Stimulated activated CD4-positive, alpha-beta T cell treated with anti-CD3 and anti-CD28 coated beads, Interleukin-12 subunit alpha, Interleukin-12 subunit beta, amount 100 ng/mL, for 4 hours (primary cell): ENCODE results near the gene GADD45GIP1.
A peak's percentile ranks its signal among the peaks of the same experiment; 100 is the strongest.
"Not testable (repeated sequence)": the region's sequence is repeated elsewhere in the genome, so short reads cannot be mapped to it uniquely, and the experiment has no call there.

Source experiments
- DNase-seq: peaks from one replicate; pipeline ENCODE4 v3.0.0-alpha.2; 2020

The GADD45GIP1 gene

DNA sequence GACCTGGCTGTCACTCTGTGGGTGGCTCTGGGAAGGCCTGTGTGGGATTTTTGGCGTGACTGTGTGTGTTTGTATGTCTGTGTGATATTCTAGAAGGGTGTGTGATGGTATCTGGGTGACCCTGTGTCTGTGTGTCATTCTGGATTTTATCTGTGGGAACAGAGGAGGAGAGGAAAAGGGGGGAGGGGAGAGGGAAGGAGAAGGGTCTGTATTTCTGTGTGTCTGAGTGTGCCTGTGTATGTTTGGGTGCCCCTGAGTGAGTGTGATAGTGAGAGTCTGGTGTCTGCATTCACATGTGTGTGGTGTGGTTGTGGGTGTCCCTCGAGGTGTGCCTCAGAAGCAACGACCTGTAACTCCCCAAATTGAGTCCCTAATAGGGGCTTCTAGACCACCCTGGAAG, 30.2 kb upstream of the GADD45GIP1 start:
- no peak for DNase-seq

DNA sequence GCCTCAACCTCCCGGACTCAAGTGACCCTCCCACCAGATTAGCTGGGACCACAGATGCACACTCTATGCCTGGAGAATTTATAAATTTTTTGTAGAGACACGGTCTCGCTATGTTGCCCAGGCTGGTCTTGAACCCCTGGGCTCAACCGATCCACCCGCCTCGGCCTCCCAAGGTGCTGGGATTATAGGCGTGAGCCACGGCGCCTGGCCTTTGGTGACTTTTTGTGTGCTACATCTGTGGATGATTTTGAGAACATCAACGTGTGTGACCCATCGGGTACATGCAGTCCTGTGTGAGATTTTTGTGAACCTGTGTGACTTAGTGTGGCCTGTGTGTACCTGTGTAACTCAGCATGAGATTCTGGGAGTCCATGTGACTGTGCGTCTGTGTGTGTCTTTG, 29.7 kb upstream of the GADD45GIP1 start:
- DNase-seq = no peak

DNA sequence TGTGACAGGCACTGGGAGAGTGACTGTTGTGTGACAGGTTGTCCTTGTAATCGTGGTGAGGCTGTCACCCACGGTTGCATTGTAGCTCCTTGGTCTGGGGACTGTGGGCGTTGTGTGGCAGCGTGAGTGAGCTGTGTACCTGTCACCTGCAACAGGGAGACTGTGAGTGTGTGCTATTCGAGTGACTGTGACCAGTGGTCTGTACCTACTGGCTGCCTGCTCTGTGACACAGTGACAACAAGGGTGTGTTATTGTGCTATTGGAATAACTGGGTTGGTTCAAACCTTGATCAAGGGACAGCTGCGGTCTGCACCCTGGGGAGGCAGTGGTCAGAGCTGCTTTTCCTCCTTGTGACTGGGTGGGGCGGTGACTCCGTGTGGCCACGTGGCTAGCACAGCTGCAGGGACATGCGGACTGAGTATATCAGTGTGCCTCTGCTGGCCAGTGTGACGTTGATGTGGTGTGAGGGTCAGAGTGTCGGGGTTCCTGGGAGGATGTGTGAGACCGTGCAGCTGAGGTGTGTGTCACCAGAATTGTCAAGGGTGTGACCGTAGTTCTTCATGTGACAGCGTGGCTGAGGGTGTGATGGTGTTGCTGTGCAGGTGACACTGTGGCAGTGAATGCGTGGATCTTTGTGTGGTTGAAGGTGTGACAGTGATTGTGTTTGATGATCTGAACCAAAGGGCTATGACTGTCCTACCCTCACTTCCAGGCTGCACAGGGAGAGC, 28.2 kb upstream of the GADD45GIP1 start:
- DNase-seq = no peak

DNA sequence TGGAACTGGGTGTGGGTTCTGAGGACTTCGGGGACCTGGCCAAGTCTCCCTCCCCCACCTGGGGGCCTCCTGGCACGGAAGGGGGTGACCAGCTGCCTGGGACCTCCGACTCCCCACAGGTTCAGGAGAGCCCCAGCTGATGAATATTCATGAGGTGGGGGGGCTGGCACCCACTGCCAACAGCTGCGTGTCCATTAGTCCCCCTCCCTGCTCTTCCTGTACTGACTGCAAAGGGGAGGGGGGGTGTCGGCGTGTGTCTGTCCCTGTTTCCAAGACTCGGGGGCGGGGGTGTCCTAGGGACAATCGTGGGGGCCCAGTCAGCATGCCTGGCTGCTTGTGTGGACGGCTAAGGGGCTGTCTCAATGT, 27.6 kb upstream of the GADD45GIP1 start:
- DNase-seq = no peak

DNA sequence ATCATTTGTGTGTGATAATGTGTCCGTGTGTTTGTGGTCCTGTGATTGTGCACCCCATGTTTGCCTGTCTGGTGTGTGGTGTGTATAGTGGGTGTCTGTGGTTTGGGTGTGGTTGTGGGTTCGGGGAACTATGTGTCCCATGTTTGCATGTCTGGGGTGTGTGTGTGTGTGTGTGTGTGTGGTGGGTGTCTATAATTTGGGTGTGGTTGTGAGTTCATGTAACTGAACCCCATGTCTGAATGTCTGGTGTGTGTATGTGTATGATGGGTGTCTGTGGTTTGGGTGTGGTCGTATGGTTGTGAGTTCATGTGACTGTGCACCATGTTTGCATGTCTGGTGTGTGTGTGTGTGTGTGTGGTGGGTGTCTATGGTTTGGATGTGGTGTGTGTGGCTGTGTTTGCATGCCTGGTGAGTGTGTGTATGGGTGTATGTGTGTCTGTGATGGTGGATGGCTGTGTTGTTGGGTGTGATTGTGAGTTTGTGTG, 27.2 kb upstream of the GADD45GIP1 start:
- no peak for DNase-seq

DNA sequence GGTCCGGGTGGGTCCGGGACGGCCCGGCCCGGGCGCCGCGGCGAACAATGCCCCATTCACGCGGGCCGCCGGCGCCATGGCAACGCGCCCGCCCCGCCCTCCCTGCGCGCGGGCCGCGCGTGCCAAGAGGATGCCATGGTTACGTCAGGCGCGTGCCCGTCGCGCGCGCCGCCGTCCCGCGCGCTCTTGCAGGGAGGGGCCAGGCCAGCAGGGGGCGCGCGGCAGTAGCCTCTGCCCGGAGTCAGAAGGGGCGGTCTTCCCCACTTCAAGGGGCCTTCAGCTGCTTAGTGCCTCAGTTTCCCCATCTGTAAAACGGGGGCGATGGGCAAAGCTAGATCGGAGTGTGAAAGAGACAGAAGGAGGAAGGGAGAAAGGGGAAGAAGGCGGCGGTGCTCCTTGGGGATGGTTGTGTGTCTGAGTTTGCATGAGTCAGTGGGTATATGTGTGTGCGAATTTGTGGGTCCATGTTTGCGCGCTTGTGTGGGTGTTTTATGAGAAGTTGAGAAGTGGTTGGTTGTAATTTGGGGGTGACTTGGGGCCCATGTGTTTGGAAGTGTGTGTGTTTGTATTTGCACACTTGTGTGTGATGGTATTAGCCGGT, 26.6 kb upstream of the GADD45GIP1 start:
- peak; percentile 83 for DNase-seq

DNA sequence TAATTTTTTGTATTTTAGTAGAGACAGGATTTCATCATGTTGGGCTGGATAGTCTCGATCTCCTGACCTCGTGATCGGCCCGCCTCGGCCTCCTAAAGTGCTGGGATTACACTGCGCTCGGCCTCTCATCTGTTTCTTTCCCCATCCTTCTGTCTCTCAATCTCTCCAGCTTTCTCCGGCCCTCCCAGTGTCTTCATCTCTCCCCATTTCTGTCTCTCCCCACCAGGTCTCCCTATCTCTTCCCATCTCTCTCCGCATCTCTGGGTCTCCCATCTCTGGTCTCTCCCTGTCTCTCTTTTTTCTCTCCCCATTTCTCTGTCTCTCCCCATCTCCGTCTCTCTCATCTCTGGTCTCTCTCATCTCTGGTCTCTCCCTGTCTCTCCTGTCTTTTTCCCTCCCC, 26.1 kb upstream of the GADD45GIP1 start:
- no peak for DNase-seq

DNA sequence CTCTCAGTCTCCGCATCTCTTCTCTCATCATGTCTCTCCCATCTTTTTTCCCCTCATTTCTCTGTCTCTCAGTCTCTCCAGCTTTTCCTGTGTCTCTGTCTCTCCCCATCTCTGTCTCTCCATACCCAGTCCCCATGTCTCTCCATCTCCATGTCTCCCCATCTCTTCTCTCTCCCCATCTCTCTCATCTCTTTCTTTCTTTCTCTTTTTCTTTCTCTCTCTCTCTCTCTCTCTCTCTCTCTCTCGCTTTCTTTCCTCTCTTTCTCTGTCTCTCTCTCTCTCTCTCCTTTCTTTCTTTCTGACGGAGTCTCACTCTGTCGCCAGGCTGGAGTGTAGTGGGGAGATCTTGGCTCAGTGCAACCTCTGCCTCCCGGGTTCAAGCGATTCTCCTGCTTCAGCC, 25.6 kb upstream of the GADD45GIP1 start:
- DNase-seq = no peak

DNA sequence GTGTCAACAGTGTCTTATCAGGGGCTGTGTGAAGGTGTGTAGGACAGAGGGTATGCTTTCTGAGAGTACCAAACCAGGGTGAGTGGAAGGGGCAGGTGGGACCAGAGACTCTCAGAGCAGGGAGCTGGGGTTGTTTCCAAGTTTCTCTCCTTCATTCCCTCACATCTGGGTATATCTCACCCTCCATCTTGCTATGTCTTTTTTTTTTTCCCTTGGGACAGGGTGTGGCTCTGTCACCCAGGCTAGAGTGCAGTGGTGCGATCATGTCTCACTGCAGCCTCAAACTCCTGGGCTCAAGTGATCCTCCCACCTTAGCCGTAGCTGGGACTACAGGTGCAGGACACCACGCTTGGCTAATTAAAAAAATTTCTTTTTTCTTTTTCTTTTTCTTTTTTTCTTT, 23.0 kb upstream of the GADD45GIP1 start:
- DNase-seq = no peak

DNA sequence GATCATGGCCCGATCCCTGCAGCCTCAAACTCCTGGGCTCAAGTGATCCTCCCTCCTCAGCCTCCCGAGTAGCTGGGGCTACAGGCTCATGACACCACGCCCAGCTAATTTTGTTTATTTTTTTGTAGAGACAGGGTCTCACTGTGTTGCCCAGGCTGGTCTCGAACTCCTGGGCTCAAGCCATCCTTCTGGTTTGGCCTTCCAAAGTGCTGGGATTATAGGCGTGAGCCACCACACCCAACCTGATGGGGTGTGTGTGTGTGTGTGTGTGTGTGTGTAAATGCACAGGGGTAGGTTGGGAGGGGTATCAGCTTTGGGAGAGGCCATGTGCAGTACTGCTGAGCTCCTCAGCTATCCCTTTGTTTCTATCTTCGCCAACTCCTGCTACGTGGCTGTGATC, 19.1 kb upstream of the GADD45GIP1 start:
- not testable (repeated sequence) for DNase-seq

DNA sequence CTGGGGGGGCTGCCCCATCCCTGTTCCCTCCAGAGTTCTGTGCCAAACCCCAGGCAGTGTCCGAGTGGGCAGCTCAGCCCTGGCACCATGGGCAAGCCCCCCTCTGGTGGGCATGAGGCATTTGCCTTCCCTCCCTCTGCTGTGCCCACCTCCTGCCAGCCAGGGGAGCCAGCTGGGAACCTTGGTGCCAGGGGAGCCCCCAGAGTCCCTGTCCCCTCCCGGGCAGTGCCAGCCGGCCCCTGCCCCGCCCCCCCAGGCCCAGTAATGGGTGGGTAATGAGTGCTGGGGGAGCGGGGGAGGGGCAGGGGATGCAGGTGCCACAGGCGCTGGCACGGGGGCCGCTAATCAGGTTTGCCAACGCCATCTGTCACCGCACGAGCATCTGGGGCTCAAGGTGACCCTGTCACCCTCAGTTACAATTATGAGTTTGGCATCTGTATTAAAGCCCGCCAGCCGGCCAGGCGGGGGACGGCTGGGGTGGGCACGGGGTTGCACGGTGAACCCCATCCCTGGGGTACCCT, 18.3 kb upstream of the GADD45GIP1 start:
- no peak for DNase-seq

DNA sequence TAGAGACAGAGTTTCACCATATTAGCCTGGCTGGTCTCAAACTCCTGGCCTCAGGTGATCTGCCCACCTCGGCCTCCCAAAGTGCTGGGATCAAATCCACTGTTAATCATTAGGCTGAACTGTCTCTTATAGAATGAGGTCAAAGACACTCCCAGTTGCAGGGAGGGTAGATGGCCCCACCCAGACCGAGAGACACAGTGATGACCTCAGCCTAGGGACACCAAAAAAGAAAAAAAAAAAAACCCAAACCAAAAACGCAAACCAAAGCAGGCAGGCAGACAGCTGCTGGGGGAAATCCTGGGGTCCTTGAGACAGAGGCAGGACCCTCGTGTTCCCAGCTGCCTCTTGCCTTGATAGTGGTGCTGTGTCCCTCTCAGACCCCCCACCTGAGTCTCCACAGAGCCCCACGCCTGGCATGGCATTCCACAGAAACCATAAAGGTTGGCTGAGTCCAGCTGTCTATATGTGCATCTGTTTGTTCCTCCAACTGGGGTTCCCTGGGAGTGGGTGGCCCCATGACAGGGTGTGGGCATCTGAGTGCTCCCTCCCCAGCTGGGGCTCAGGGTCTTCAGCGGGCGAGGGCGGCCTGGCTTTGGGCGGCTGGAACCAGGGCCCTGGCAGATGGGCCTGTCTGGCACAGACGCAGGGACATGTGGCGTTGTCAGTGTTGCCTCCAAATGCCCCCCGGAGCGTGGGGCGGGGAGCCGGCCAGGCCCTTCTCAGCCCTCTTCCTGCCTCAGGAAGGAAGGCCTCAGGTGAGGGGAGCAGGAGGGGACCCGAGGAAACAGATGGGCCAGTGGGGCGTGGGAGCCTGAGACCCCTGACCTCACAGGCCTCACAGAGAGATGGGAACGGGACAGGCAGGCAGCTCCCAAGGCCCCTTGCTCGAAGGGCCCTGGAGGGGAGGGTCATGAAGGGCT, 17.5 kb upstream of the GADD45GIP1 start:
- no peak for DNase-seq

DNA sequence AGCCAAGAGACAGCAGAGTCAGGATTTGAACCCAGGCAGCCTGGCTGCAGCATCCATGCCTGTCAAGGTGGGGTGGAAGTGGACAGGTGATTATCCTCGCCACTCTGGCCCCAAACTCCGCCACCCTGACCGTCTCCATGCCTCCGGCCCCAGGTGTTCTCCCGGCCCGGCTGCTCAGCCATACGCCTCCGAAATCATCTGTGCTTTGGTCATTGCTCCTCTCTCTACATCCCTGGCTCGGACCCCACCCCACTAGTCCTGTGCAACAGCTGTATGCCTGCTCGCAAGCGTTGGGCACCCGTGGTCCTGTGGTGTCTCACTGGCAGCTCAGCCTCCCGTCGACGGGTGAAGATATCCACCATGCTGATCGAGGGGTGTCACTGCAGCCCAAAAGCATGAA, 16.2 kb upstream of the GADD45GIP1 start:
- no peak for DNase-seq

DNA sequence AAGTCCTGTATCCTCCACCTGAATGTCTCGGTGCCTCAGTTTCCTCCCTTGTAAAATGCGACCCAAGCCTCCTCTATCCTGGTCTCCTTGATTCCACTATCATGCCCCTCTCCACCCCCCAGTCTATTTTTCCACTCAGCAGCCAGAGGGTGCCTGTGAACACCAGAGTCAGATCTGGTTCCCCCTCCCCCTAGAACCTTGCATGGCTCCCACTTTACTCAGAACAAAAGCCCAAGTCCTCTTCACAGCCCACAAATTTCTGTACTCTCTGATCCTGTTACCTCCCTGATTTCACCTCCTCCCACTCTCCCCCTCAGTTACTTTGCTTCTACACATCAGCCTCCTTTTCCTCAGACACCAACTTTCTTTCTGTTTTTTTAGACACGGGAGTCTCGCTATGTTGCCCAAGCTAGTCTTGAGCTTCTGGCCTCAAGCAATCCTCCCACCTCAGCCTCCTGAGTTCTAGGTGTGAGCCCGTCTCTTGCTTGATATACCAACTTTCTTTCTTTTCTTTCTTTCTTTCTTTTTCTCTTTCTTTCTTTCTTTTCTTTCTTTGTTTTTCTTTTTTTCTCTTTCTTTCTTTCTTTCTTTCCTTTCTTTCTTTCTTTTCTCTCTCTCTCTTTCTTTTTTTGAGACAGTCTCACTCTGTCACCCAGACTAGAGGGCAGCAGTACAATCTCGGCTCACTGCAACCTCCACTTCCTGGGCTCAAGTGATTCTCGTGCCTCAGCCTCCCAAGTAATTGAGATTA, 13.2 kb upstream of the GADD45GIP1 start:
- DNase-seq = no peak

DNA sequence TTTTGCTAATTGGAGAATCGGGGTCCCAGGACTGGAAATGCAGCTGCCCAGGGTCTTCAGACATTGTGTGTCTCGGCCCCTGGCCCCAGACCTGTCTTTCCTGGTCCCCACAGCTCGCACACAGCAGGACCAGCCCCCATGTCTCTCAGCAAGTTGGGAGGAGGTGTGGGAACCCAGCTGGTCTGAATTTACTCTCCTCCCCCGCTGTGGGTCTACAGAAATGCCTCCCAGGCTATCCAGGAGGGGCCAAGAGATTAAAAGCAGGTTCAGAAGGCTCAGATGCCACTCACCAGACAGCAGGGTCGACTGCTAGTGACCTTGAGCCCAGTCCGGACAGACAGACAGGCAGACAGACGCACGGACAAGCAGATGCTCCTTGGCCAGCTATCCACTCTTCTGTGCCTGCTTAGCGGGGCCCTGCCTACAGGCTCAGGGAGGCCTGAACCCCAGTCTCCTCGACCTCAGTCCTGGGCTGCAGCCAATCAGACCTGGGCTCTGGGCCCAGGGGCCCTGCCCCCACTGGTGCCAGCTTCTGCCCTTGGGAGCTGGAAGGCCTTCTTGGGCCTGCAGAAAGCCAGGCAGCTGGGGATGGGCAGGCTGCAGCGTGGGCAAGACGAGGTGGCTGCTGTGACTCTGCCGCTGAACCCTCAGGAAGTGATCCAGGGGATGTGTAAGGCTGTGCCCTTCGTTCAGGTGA, 12.4 kb upstream of the GADD45GIP1 start, which contains the start of gene DAND5:
Gene DAND5, plus strand, starts transcription at position 285 of the 697 bp plus-strand sequence. Its CDS starts 85 bp downstream, at position 370.
- DNase-seq = no peak

DNA sequence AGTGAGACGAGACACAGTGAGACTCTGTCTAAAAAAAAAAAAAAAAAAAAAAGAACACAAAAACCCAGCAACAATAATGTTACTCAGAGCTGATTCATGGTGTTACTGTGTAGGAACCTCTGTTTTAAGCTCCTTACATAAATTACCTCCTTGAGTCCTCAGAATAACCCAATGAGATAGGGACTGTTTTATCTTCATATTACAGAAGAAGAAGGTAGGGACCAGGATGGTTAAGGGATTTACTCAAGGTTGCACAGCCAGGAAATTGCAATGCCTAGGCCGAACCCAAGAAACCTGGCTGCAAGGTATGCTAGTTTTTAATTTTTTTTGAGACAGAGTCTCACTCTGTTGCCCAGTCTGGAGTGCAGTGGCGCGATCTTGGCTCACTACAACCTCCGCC, 10.9 kb upstream of the GADD45GIP1 start:
- no peak for DNase-seq

DNA sequence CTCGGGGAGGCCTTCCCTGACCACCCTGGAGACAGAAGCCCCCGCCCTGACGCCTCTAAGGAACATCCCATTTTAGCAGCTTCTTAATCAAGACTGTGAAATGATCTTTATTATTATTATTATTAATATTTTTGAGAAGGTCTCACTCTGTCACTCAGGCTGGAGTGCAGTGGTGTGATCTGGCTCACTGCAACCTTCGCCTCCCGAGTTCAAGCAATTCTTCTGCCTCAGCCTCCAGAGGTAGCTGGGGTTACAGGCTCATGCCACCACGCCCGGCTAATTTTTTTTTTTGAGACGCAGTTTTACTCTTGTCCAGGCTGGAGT, 8.8 kb upstream of the GADD45GIP1 start:
- DNase-seq = no peak

DNA sequence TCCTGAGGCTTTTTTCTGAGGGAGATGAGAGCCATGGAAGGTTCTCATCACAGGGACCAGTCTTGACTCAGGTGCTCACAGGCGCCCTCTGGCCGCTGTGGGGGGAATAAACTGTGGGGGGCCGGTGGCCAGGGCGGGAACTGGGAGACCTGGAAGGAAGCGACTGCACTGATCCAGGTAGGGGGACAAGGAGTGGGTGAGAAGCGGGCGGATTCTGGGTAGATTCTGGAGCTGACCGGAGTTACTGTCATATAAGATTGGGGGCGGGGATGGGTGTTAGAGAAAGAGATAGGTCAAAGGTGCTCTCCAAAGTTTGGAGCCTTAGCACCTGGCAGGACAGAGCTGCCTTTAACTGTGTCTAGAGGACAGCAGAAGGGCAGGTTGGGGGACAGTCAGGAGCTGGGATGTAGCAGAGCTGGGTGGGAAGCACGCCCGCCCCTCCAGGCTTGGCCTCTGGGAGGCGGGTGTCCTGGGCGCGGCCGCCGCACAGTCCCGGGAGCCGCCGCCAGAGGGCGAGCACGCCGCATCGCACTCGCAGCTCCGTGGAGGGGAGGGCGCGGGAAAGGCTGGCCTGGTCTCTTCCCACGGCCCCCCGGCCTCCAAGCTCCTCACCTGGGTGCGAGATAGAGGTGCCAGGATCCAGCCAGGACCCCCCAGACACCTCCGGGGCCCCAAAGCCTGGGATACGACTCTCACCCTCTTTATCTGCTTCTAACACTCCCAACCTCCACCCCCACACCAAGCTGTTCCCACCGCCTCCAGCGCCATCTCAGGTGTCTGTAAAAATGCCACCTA, 8.2 kb upstream of the GADD45GIP1 start:
- peak; percentile 82 for DNase-seq

DNA sequence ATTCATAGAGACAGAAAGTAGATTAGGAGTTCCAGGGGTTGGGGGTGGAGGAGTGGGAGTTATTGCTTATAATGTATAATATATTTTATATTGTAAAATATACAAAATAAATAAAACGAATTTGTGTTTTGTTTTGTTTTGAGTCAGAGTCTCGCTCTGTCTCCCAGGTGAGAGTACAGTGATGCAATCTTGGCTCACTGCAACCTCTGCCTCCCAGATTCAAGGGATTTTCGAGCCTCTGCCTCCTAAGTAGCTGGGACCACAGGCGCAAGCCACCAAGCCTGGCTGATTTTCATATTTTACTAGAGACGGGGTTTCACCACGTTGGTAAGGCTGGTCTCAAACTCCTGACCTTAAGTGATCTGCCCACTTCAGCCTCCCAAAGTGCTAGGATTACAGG, 2.5 kb upstream of the GADD45GIP1 start:
- no peak for DNase-seq

DNA sequence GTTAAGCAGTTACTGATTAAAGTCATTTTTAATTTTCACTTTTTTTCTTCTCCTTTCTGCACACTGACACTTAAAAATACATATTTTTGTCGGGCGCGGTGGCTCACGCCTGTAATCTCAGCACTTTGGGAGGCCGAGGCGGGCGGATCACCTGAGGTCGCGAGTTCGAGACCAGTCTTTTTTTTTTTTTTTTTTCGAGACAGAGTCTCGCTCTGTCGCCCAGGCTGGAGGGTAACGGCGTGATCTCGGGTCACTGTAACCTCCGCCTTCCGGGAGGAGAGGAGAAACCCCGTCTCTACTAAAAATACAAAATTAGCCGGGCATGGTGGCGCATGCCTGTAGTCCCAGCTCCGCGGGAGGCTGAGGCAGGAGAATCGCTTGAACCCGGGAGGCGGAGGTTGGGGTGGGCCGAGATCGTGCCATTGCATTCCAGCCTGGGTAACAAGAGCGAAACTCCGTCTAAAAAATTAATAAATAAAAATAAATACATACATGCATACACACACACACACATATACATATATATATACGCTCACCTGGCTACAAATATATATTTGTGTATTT, 448 bp upstream of the GADD45GIP1 start:
- DNase-seq = not testable (repeated sequence)

DNA sequence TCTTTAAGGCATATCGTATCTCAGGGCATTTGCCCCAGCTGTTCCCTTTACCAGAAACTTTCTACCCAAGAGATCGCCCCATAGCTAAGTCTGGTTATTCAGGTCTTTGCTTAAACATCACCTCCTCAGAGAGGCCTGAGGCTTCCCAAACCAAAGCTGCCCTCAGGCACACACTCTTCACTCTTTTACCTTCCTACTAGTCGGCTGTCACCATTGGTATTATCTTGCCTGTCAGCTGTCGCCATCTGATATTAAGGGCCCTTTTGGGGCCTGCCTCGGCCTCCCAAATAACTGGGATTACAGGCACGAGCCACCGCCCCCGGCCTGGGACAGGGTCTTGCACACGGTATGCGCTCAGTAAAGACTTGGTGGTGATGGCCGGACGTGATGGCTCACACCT, 1.0 kb downstream of the GADD45GIP1 start:
- no peak for DNase-seq
